ENCODE measurements around the gene C21orf58. TPM values are rescaled to one million over a fixed set of nuclear protein-coding genes. Genes with fewer than 3 reads are reported as not detected.

Gene C21orf58
- total RNA-seq, 1 experiment from 2014 or later: 10.8 TPM

- no TSS peak for BruUV-seq (replicated peaks)
- CTCF ChIA-PET: no interaction called here
Observed at GRCh38 chr21:46254208-46254975, 69.3 kb downstream of the C21orf58 start.

More at GRCh38 chr21:46254208-46254975, 69.3 kb downstream of the C21orf58 start:
- DNase-seq (ENCODE audit: low read depth, low spot score) (no peak), ATAC-seq (no peak)
- no peaks in the 10 kb centered on the region for H3K27me3 ChIP-seq (ENCODE audit: insufficient read depth, low read length)
- ChIA-PET POLR2A (no interaction called here), RAD21 (ENCODE audit: low non-redundant PET in 1 of 2, low total read pairs in 2 of 2, uncharacterized antibody in 2 of 2, unreplicated experiment in 2 of 2) (no interaction called here)
- no peak overlapping the region for H3K4me2 ChIP-seq (ENCODE audit: low read length)
- intact Hi-C loops (cut with micrococcal nuclease): no loop called here
- H3K4me3 ChIP-seq (replicated peaks in 1 of 2; ENCODE audit: low read depth in 1 of 2, low read length in 2 of 2): no peak overlapping the region
- H3K9me2 ChIP-seq (ENCODE audit: insufficient read depth): no peaks in the 10 kb centered on the region
- H4K20me1 ChIP-seq (ENCODE audit: insufficient read depth): no peaks in the 10 kb centered on the region
- H3K9me3 ChIP-seq (ENCODE audit: control insufficient read depth in 1 of 2, insufficient read depth in 1 of 2, low read depth in 1 of 2, low read length in 2 of 2): no peaks in the 10 kb centered on the region
- H3K27ac ChIP-seq (ENCODE audit: low read depth, low read length): no peak overlapping the region
- no peak for TF ChIP-seq SP1 (IDR thresholded peaks at IDR 0.05; ENCODE audit: low read depth)
- TF ChIP-seq REST (IDR thresholded peaks at IDR 0.05; ENCODE audit: low read depth): no peak
- TF ChIP-seq ZFX (IDR thresholded peaks at IDR 0.05): no peak
- TF ChIP-seq SRF (IDR thresholded peaks at IDR 0.05; ENCODE audit: low read depth): no peak
- no peak overlapping the region for H3K9ac ChIP-seq (ENCODE audit: low read length)
- no peak overlapping the region for H2AFZ ChIP-seq (ENCODE audit: low read depth, low read length, poor library complexity, severe bottlenecking)
- H3K4me1 ChIP-seq (ENCODE audit: control insufficient read depth in 1 of 2, insufficient read depth in 2 of 2, low read length in 2 of 2): no peaks in the 10 kb centered on the region
- H3K79me2 ChIP-seq (ENCODE audit: insufficient read depth, low read length): peaks cover 11% of the 10 kb centered on the region
- peaks cover 39 to 74% of the 10 kb centered on the region in 2 experiments for H3K36me3 ChIP-seq (ENCODE audit: control insufficient read depth in 1 of 2, insufficient read depth in 2 of 2, low read length in 2 of 2)
